Measurements from ENCODE around the gene TSSK1B. TPM values are rescaled to one million over a fixed set of nuclear protein-coding genes. Genes with fewer than 3 reads are reported as not detected.

Gene TSSK1B
- total and polyA plus RNA-seq, 10 of the 15 experiments (the other 5 are each of a cell fraction or from before 2014, with no cell fraction given), result not detected

GRCh38 chr5:113433862-113434612 lies 752 bp downstream of the TSSK1B start:
- no peak overlapping the region for H3K4me2 ChIP-seq (ENCODE audit: control insufficient read depth, insufficient read depth)
- H3K9ac ChIP-seq (ENCODE audit: control insufficient read depth, insufficient read depth, low read length), result no peak overlapping the region
- no peak for TF ChIP-seq EP300 (IDR thresholded peaks at IDR 0.05; ENCODE audit: borderline replicate concordance in 1 of 2, control insufficient read depth in 1 of 2, low read depth in 2 of 2, low read length in 2 of 2)
- TF ChIP-seq CEBPZ (IDR thresholded peaks at IDR 0.05; ENCODE audit: low read depth, low read length), result no peak
- TF ChIP-seq FOS (IDR thresholded peaks at IDR 0.05; ENCODE audit: borderline replicate concordance, extremely low read depth, insufficient read length), result no peak
- no peak for TF ChIP-seq EED (IDR thresholded peaks at IDR 0.05; ENCODE audit: low read depth)
- TF ChIP-seq POLR2A (IDR thresholded peaks at IDR 0.05; ENCODE audit: low read depth, low read length), result no peak
- TF ChIP-seq SIX5 (IDR thresholded peaks at IDR 0.05; ENCODE audit: low read depth, low read length, severe bottlenecking), result no peak
- TF ChIP-seq ZSCAN29 (IDR thresholded peaks at IDR 0.05), result no peak
- TF ChIP-seq SREBF2 (IDR thresholded peaks at IDR 0.05; ENCODE audit: low read length), result no peak
- TF ChIP-seq PKNOX1 (IDR thresholded peaks at IDR 0.05), result no peak
- TF ChIP-seq BCL3 (IDR thresholded peaks at IDR 0.05; ENCODE audit: borderline replicate concordance, insufficient read depth, low read depth, low read length, poor library complexity, severe bottlenecking), result no peak
- 69% methylated on average over 34 of the region's 38 CpGs for WGBS (ENCODE audit: insufficient coverage, insufficient replicate concordance, low lambda C conversion rate, missing lambda C conversion rate)
- H4K20me1 ChIP-seq (ENCODE audit: control insufficient read depth, insufficient read depth), result no peaks in the 10 kb centered on the region
- no peak overlapping the region for H3K27ac ChIP-seq (ENCODE audit: control insufficient read depth, insufficient read depth)
- no peaks in the 10 kb centered on the region for H3K79me2 ChIP-seq (ENCODE audit: control insufficient read depth, insufficient read depth, low read length)
- FAIRE-seq, result no peak
- H3K9me3 ChIP-seq (replicated peaks; ENCODE audit: control insufficient read depth, insufficient read depth, low read length), result no peaks in the 10 kb centered on the region
- no peak overlapping the region for H2AFZ ChIP-seq (ENCODE audit: control insufficient read depth, low read depth, low read length)
- intact Hi-C loops (cut with micrococcal nuclease; ENCODE audit: unreplicated experiment) (no loop called here), in situ Hi-C loops (cut with MboI) (no loop called here)
- H3K4me1 ChIP-seq (ENCODE audit: control insufficient read depth, insufficient read depth, low read length), result no peaks in the 10 kb centered on the region
- no peaks in the 10 kb centered on the region; a peak in 1 of 4 replicates for H3K27me3 ChIP-seq (replicated peaks in 1 of 2; ENCODE audit: control insufficient read depth in 2 of 2, insufficient read depth in 2 of 2, low read length in 1 of 2)
- BruUV-seq (replicated peaks), result no TSS peak
- ChIA-PET CTCF (no interaction called here), POLR2A (no interaction called here), RAD21 (ENCODE audit: unreplicated experiment) (no interaction called here), SMC1A (ENCODE audit: uncharacterized antibody, unreplicated experiment) (no interaction called here)
- H3K36me3 ChIP-seq (ENCODE audit: control insufficient read depth in 2 of 2, insufficient read depth in 2 of 2, low read length in 1 of 2), result no peaks in the 10 kb centered on the region
- no peak overlapping the region for H3K4me3 ChIP-seq
- ATAC-seq, result no peak
- no peak for DNase-seq (ENCODE audit: low read depth, low spot score)

Measured in GM12878 (cell line).